Measurements from ENCODE around the gene ANTXR1.

Gene ANTXR1

DNA sequence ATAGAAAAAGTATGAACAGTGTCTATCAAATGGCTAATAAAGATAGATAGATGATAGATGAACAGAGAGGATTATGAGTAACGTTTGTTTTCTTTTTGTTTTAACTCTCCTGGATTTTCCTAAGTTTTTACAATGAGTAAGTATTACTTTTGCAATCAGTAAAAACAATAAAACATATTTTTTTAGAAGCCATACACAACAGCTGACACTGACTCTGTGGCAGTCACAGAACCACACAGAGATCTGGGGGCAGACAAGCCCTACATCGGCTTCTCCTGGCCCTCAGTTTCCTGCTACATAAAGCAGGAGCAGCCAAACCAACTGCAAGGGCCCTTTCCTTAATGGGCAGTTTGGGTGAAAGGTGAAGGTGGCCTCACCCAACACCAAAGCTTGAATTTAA lies 63.6 kb downstream of the ANTXR1 start:
- no peak for FAIRE-seq

DNA sequence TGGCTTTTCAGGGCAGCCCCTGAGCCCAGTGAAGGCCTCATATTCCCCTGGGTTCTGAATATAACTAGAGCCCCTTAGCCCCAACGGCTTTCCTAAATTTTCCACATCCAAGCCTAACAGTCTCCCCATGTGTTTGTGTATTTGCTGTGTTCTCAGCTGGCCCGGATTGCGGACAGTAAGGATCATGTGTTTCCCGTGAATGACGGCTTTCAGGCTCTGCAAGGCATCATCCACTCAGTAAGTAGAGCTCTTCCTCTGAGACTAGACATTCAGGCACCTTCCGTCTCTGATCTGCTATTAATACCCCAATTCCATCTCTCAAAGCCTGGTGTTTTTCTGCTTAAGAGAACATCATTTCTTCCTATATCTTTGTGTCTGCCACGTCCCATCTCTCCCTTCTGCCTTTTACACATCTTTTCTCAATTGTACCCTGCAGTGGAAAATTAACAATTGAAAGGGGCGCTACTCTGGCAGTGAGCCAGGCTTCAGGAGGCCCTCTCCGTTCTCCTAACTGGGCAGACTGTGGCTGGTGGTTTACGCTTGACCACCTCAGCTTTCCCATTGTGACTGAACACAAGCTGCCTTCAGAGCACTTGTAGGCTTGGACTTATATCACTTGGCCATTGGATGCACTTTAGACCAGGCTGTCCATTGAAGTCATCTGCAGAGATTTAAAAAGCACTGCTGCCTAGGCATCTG lies 64.4 kb downstream of the ANTXR1 start:
- FAIRE-seq: no peak

DNA sequence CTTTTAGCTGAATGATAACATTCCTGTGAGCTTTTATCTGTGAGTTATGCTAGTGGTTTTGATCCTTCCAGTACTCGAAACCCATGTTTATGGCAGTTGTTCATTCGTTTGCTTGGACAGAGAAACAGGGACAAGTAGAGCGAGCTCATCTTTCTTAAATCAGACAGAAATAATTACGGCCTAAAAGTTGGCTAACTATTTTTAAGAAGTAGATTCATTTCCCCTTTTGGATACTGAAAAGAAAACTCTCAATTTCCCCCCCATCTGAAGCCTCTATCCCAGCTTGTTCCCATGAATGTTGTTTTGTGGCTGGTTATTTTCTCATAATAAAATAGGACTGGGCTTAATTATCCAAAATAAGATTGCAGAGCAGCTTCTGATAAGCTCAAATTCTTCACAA lies 67.1 kb downstream of the ANTXR1 start:
- no peak for FAIRE-seq

DNA sequence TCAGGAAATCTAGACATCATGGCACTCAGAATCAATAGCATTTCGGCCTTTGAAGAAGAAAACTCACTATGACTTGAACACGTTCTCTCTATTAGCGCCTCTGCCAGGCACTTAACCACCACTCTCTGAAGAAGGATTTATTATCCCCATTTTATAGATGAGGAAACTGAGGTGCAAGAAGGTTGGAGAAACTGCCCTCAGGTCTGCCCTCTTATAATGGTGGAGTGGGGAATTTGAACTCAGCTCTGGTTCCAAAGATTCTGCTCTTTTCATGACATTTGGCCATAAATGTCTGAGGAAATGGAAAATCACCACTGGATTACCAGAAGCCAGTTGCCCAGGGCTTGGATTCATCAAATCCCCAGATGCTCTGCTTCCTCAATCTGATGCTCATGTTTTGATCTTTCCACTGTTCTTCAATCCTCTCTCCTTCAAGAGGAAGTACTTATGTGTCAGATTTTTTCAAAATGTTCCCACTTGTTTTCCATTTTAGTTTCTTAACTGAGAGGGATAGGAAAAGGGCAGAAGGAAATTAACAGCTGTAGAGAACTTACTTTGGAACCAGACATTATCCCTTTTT lies 68.1 kb downstream of the ANTXR1 start:
- FAIRE-seq: no peak

DNA sequence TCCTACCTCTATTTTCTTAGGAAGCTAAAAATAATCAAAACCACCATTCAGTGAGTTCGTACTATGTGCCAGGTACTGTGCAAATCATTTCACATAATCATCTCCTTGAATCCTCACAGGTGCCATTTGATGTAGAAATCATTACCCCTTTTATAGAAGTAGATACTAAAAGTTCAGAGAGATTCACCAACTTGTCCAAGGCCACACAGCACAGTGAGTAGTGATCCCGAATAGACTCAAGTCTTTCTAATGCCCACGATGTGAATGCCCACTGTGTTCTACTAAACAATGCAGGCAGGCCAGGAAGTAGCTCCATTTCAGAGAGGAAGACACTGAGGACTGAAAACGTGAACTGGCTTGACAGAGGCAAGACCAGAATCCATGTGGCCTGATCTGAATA lies 68.8 kb downstream of the ANTXR1 start:
- FAIRE-seq: no peak

DNA sequence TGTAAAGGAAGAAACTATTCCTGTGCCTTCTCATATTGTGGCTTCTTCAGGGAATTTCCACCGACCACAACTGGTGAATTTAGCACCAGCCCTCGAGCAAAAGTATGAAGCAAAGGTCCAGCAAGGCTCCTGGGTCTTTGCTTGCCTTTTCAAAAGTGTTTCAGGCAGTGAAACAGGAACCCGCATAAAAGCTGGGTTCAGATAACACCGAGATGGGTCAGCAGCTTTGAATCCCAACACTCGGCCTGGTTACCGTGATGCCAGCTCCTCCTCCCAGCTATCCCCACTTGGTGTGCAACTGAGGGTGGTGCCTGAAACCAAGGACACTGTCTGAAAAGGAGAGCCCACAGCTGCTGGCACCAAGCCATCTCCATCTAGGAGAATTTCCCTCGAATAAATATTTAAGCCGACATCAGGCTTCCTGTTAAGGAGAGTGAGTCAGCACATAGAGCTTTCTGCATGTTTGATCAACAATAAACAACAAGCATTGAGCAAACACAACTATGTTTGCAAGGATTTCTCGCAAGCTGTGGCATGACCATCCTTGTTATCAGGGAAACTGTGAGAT lies 69.5 kb downstream of the ANTXR1 start:
- peak; percentile 17 for FAIRE-seq

DNA sequence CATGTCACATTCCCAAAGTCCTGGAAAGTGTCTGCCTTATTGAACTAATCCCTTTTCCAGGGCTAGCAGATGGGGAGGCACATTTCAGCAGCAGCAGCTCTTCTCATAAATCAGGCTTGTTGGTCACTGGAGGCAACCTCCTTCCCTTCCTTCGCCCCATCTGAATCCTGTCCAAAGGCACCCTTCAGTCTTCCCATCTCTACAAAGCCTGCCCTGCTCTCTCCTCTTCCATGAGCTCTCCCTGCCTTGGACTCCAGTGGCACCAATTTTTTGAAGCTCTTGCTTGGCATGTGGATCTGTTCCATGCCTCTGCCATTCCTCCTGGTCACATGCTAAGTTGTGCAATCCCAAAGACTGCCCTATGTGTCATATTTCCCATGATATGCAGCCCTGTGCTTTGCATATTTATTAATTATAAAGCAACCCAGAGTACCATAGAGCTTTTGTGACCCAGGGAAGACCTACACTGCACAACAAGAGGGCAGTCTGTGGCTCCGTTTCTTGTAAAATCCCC lies 70.3 kb downstream of the ANTXR1 start:
- no peak for FAIRE-seq

DNA sequence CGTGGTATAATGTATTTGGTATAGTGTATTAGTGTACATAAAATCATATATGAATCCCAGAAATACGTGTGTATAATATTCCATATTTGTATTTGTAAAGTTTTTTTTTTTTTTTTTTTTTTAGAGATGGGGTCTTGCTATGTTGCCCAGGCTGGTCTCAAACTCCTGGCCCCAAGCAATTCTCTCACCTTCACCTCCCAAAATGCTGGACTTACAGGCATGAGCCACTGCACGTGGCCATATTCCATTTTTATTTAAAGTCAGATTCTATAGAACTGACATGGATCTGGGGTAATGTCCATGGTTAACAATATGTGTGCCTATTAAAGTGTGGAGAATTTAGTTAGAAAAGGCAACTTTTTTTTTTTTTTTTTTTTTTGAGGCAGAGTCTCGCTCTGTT lies 71.5 kb downstream of the ANTXR1 start:
- no peak for FAIRE-seq

DNA sequence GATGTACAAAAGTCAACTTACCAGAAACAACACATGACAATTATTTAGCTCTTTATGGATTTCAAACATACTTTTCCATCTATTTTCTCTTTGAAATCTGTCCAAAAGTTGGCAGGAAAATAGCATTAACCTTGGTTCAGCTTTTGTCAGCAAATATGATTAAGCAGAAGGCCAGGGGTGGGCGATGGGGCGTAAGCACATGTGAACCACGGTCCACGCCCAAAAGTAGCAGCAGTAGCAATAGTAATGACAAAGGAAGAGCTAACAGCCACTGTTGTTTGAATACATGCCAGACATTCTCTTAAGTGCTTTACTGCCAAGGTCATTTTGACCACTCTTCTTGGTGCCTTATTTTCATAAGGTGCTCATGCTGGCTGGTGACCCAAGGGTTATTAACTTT lies 73.5 kb downstream of the ANTXR1 start:
- FAIRE-seq: no peak

DNA sequence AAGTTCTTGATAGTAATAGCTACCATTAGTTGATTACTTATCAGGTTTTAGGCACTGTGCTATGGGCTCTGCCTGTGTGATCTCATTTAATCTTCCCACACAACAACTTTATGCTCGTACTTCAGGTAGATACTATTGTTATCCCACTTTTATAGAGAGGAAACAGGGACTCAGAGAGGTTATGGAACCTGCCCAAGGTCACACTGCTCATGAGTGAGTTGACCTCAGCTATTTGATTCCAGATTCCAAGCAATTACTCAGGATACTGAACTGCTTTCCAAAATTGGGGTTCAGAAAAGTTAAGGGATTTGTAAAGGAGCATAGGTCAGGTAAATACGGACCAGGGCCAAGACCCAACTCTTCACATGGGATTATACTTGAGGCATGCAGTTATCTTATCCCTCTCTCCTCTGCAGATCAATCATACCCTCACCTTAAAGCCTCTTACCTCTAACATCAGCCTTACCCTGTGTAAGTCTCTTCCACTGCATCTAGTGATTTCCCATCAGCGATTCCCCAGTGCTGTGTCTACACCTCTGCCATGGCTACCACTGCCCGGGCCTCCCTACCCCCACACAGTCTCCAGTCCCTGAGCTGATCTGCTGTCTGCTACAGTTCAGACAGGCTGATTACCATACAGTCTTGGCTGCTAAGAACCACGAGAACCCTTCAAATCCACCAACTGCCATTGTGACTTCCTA lies 74.4 kb downstream of the ANTXR1 start:
- FAIRE-seq: no peak

DNA sequence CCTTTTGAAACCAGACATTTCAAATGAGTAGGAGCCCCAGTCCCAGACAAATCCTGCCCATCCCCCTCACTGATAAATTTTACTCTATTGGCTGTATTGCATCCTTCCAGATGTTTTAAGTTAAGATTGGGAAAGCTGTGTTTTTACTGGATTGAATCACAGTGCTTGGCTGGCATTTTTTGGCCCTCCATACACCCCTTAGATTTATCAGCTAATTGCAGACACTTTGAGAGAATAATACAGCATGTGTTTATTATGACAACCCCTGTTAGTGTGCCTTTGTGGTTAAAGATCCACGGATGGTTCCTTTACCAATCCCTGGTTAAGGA lies 74.9 kb downstream of the ANTXR1 start:
- FAIRE-seq: no peak

DNA sequence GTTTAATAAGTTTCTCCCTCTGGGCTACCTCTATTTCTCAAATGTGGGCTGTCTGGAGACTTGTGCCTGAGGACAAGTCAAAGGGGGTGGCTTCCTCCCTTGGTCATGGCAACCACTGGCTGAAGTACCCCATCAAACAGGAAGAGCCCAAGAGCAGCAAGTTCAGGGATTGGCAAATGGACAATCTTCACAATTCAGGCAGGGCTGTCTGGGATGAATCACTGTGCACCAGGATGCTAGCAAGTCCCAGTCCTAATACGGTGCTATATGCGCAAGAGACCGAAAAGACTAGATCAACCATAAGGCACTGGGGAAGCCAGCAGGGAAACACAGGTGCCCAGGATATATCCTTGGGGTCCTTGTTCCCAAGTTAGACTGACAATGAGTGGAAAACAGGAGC lies 75.5 kb downstream of the ANTXR1 start:
- no peak for FAIRE-seq

DNA sequence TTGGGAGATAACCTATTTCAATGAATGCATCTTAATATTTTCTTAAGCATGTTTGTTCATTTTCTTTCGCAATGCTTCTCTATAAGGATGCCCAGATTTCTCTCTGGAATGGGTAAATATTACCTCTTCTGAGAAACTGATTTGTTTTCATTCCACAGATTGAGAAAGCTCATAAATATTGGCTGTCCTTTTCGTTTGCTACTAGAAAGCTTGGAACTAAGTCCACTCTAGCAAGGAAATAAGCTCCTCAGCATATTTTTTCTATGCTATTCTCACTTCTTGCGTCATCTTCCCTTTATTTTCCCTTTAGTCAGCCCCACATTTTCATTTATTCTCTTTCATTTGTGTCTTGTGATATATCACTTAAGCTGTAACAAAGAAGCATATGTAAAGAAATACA lies 76.3 kb downstream of the ANTXR1 start:
- no peak for FAIRE-seq

DNA sequence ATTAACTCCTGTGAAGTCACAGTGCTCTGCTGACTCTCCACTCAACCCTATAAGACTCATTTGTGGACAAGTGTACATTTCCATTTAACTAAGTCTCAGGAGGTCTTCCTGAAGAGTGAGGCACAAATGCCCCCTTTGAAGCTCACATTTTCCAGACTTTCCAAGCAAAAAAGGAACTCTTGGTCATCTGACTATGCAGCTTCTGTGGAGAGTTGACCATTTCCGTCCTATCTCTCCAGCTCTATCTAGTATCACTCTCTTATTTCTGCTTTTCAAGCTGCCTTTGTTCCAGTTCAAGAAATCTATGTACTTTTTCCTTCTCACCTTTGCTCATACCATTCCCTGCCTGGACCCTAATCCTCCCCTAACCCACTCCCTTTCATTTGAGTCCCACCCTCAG lies 77.0 kb downstream of the ANTXR1 start:
- no peak for FAIRE-seq

DNA sequence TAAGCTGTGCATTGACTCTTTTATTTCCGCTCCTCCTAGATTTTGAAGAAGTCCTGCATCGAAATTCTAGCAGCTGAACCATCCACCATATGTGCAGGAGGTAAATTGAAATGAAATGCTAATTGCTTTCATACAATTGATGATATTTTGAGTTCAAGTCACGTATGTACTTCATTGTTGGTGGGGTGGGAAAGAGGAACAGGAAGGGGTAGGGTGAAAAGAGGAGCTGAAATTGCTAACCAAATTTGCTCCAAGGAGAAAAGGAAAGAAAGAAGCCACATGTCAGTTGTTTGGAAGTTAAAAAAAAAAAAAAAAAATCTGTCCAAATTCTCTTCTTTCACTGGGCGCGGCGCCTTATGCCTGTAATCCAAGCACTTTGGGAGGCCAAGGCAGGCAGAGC lies 77.8 kb downstream of the ANTXR1 start:
- no peak for FAIRE-seq

DNA sequence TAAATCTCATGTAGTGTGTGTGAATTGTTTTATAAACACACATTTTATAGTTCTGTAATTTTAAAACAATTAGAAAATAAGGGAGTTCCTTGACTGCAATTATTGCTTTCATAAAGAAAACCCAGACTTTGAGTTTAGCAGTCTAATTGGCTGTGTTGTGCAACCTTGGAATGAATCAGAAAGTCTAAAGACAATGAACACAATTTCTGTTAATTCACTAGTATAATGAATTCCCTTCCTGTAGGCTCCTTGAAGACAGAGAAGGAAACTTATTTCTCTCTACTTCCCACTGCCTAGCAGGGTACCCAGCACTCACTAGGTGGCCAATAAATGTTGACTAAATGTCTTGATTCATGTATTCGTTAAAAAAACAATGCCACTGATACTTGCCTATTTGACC lies 79.9 kb downstream of the ANTXR1 start:
- FAIRE-seq: no peak

DNA sequence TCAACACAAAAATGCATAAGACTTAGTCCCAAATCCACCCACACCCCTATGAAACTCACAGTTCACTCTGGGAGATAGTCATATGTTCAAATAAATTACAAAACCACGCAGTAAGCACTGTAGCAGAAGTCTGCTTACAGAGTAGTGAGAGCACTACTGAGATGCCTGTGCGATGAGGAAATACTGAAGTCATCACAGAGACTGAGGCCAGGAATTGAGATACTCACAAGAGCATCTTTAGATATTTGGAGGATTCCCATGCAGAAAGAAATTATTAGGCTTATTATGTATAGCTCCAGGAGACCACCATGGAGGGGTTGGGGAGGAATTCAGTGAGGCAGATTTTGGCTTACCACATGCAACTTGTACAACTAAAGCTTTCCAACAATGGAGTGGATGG lies 82.3 kb downstream of the ANTXR1 start:
- FAIRE-seq: no peak

DNA sequence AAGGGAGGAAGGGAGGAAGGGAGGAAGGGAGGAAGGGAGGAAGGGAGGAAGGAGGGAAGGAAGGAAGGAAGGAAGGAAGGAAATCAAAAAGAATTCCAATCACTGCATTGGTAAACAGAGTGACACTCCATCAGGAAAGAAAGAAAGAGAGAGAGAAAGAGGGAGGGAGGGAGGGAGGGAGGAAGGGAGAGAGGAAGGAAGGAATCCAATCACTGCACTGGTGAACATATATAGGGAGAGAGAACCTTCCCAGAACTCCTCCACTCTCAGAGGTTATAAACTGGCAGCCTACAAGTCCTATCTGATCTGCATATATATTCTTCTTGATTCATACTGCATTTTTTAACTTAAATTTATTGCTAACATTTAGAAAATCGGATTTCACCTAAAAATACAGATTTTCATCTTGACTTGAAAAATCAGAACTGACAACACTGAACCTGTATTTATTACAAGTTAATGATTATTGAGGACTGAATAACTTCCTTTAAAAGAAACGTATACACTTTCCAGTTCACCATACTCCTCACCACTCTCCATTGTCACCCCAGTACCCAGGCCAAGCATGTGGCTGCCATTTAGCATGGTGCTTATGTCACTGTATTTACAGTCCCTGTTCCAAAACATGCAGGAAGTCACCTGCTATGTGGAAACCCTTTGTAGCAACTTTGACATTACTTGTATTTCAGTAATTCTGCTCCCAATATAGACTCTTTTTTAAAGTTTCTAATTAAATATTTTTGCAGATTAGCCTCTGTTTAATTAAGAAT lies 83.5 kb downstream of the ANTXR1 start:
- no peak for FAIRE-seq

DNA sequence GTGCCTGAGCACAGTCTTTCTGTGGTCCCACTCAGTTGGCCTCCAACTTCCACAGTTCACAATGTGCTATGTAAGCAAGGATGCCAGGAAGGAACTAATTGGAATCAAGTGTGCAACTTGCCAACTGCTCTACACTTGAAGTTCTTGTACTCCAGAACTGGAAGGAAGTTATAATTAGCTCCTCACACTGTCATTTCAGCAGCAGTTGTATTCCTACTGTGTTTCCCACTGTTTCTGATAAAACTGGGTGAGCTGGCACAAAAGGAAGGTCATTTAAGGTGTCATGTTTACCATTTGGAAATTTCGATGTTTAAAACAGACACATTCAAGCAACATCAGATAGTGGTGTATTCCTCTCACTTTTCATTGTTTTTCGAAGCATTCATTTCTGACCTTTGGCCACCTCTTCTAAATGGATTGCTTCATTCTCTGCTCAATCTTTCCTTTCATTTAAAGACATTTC lies 84.2 kb downstream of the ANTXR1 start:
- no peak for FAIRE-seq

DNA sequence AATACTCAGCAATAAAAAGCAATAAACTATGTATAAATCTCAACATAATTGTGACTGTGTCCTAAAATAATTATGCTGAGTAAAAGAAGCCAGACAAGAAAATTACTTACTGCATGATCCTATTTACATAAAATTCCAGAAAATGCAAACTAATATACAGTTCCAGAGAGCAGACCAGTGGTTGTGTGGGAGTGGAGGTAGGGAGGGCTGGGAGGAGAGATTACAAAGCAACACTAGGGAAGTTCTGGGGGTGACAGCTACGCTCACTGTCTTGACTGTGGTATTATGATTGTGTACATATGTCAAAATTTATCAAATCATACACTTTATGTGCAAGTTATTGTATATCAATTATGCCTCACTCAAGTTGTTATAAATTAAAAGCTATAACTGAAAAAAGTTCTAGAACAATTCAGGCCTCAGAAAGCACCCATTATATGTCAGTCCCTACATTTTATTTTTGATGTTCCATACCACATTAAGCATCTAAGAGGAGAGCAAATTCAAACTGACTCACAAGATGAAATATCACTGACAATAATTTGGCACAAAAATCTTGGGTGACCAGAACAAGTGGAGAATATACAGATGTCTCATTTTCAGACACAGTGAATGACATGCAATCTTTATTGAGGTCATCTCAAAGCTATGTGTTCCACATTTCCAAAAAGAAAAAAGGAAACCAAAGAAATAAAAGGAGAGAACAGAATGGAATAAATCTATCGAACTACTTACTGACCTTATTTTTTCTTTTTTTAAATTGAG lies 85.1 kb downstream of the ANTXR1 start:
- FAIRE-seq: no peak

DNA sequence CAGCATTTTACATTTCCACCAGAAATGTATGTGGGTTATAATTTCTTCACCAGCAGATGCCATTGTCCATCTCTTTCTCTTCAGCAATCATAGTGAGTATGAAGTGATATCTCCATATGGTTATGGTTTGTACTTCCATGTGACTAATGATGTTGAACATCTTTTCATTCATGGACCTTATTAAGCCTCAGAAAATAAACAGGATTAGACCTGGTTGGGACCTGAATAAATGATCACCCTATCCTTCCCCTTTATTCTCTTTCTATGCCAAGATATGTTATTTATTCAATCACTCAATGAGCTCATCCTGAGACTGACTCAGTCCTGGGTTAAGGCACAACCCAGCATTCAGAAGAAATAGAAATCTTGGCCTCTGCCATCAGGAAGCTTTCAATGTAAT lies 86.6 kb downstream of the ANTXR1 start:
- FAIRE-seq: no peak

DNA sequence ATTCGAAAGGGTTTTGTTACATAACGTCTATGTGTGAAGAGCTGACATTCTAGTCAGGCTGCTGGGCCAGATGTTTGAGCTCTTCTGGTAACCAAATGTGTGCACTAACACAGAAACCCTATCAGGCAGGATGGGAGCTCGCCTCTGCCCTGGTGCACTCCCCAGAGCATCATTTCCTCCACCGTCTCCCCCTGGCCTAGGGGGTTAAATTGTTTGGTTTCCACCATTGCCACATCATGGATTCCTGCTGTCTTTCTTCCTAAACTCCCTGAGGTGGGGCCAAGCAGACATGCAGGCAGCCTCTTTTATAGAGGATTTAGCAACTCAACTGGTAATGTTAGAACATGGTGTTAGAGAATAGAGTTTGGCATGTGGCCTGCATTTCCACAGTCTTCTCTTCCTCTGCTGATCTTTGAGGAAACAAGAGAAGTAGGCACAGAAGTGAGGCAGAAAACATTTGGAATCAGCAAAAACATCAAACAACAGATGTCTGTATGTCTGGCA lies 87.3 kb downstream of the ANTXR1 start:
- no peak for FAIRE-seq

Measured in islet of Langerhans (tissue), 1 donor.